HG03280 (cell line): ENCODE data around the gene SLC66A1.

Source experiments
- ATAC-seq: cut with Tn5 transposase; IDR thresholded peaks from one replicate; pipeline ENCODE4 v1.9.1; 2021; ENCODE audit warnings: mild to moderate bottlenecking, moderate library complexity; ENCODE audit not compliant: unreplicated experiment

SLC66A1 gene

GRCh38 chr1:19360432-19360831 is 48.3 kb downstream of the SLC66A1 start:
- ATAC-seq, result no peak

GRCh38 chr1:19360843-19361610 is 48.9 kb downstream of the SLC66A1 start:
- ATAC-seq, result no peak

GRCh38 chr1:19361611-19362147 is 49.6 kb downstream of the SLC66A1 start:
- no peak for ATAC-seq

GRCh38 chr1:19363536-19364152 is 51.5 kb downstream of the SLC66A1 start:
- ATAC-seq, result no peak

GRCh38 chr1:19365721-19366120 is 53.6 kb downstream of the SLC66A1 start:
- no peak for ATAC-seq

GRCh38 chr1:19366599-19367536 is 54.7 kb downstream of the SLC66A1 start:
- ATAC-seq, result no peak

- no peak for ATAC-seq
Observed at GRCh38 chr1:19367584-19368041, 55.5 kb downstream of the SLC66A1 start.

- ATAC-seq, result no peak
Observed at GRCh38 chr1:19368050-19368449, 55.9 kb downstream of the SLC66A1 start.

GRCh38 chr1:19368964-19369363 is 56.8 kb downstream of the SLC66A1 start:
- ATAC-seq, result no peak

GRCh38 chr1:19369396-19370090 is 57.4 kb downstream of the SLC66A1 start:
- no peak for ATAC-seq

GRCh38 chr1:19370453-19371170 is 58.5 kb downstream of the SLC66A1 start:
- no peak for ATAC-seq

- no peak for ATAC-seq
Observed at GRCh38 chr1:19371226-19372135, 59.4 kb downstream of the SLC66A1 start.

GRCh38 chr1:19372136-19372514 is 60.0 kb downstream of the SLC66A1 start:
- ATAC-seq, result no peak

GRCh38 chr1:19372602-19373001 is 60.5 kb downstream of the SLC66A1 start:
- ATAC-seq, result no peak

GRCh38 chr1:19373211-19374082 is 61.3 kb downstream of the SLC66A1 start:
- no peak for ATAC-seq

- no peak for ATAC-seq
Observed at GRCh38 chr1:19374083-19374801, 62.1 kb downstream of the SLC66A1 start.

GRCh38 chr1:19374926-19375325 is 62.8 kb downstream of the SLC66A1 start:
- no peak for ATAC-seq
